Psoas muscle (tissue), 8 donors: ENCODE data around the gene SLC41A3. TPM values are rescaled to one million over a fixed set of nuclear protein-coding genes. Genes with fewer than 3 reads are reported as not detected.
A peak's percentile ranks its signal among the peaks of the same experiment; 100 is the strongest.

Experiments used
- ATAC-seq, 4 donors: fragments of 200-7000 bp; cut with Tn5 transposase; one replicate each; pipeline ENCODE4 v1.9.1; 2020; ENCODE audit warnings: moderate library complexity in 3 of 4, mild to moderate bottlenecking in 2 of 4
- DNase-seq, 2 donors: peaks; one replicate each; pipeline ENCODE4 v3.0.0-alpha.2; 2020
- H3K27ac ChIP-seq: fragments of 200-600 bp; one replicate; pipeline ENCODE4 v1.8.0; 2022
- H3K27me3 ChIP-seq, 3 donors: fragments of 200-600 bp in 1 of 3; one replicate each; pipeline versions ENCODE4 v1.6.1 to v1.8.0; 2013 to 2022; ENCODE audit warnings: low read length in 2 of 3, mild to moderate bottlenecking in 2 of 3, moderate library complexity in 1 of 3; ENCODE audit not compliant: insufficient read depth in 3 of 3
- H3K36me3 ChIP-seq, 2 donors: fragments of 200-600 bp in 1 of 2; one replicate each; pipeline versions ENCODE4 v1.6.1 to v1.8.0; 2013 to 2022; ENCODE audit warnings: low read depth in 1 of 2, mild to moderate bottlenecking in 1 of 2, moderate library complexity in 1 of 2; ENCODE audit not compliant: insufficient read depth in 1 of 2
- H3K4me1 ChIP-seq: fragments of 200-600 bp; one replicate; pipeline ENCODE4 v1.8.0; 2022
- H3K4me3 ChIP-seq: fragments of 200-600 bp; one replicate; pipeline ENCODE4 v1.8.0; 2022; ENCODE audit warnings: mild to moderate bottlenecking
- H3K9me3 ChIP-seq: fragments of 200-600 bp; one replicate; pipeline ENCODE4 v1.8.0; 2022
- WGBS, 3 donors: extraction: QIAGEN DNeasy Blood & Tissue Kit; methylation state at CpG; one replicate each; pipeline versions ENCODE4 v1.1.6 to v1.1.7; 2013; 5-methylcytosine and 5-hydroxymethylcytosine counted together
- intact Hi-C, 2 donors: fragments of 100-400 bp; cut with DNase I; formaldehyde crosslinking; loops; one replicate each; pipeline versions ENCODE4 v1.11.0 to v1.14.2; 2022
- polyA plus RNA-seq, 3 donors: library from polyadenylated mRNA; stranded (reverse); fragments of 200-250 nt; gene quantifications; one replicate each; pipeline ENCODE4 v1.2.3, GENCODE V29; 2013
- total RNA-seq, 4 donors: library from RNA; stranded (reverse); fragmentation: NEBNext Ultra II Directional in 2 of 4; extraction: Animal tissue kit (Norgen Biotek cat#: 25700) in 2 of 4; gene quantifications; one replicate each; pipeline versions ENCODE4 v1.2.1 to v1.2.4, GENCODE V29; 2021 to 2023
- TF ChIP-seq, protein P1 (sequence below): fragments of 200-600 bp; IDR thresholded peaks from one replicate; pipeline ENCODE4 v1.8.0; 2022; ENCODE audit warnings: antibody characterized with exemption
- donor health status: healthy with polysubstance abuse.
- donor health status: DM: no; HTN: no; CAD: no; lungs with moderate emphysema.
- donor health status: Bipolar disorder and iron deficiency.
- donor health status: healthy.
- donor health status: DM: yes; HTN: yes; CAD: no.
- donor health status: DM: no; HTN: no; CAD: no.
- donor health status: DM: no; HTN: no; CAD: no.
- donor health status: DM: yes; HTN: yes; CAD: no.

Gene SLC41A3
- total and polyA plus RNA-seq, 7 donors = 28.7 to 58.9 (median 37.5) TPM

- peaks cover 58% of the 10 kb centered on the region for H3K4me1 ChIP-seq
- no peaks in the 10 kb centered on the region for H3K9me3 ChIP-seq
- peak overlapping the region; percentile 43 for H3K27ac ChIP-seq
- intact Hi-C loops = no loop called here
- no peaks in the 10 kb centered on the region for H3K27me3 ChIP-seq
- TF ChIP-seq, protein P1, sequence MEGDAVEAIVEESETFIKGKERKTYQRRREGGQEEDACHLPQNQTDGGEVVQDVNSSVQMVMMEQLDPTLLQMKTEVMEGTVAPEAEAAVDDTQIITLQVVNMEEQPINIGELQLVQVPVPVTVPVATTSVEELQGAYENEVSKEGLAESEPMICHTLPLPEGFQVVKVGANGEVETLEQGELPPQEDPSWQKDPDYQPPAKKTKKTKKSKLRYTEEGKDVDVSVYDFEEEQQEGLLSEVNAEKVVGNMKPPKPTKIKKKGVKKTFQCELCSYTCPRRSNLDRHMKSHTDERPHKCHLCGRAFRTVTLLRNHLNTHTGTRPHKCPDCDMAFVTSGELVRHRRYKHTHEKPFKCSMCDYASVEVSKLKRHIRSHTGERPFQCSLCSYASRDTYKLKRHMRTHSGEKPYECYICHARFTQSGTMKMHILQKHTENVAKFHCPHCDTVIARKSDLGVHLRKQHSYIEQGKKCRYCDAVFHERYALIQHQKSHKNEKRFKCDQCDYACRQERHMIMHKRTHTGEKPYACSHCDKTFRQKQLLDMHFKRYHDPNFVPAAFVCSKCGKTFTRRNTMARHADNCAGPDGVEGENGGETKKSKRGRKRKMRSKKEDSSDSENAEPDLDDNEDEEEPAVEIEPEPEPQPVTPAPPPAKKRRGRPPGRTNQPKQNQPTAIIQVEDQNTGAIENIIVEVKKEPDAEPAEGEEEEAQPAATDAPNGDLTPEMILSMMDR = no peak
- no peak overlapping the region for H3K4me3 ChIP-seq
- DNase-seq = no peak
- 52 to 59% (median 54%) methylated on average over 7 of the region's 7 CpGs for WGBS, 3 donors
- peak in 1 of 4 donors; percentile 66 for ATAC-seq
- no peaks in the 10 kb centered on the region for H3K36me3 ChIP-seq
Observed at GRCh38 chr3:126060613-126061145, 23.2 kb downstream of the SLC41A3 start.

DNA sequence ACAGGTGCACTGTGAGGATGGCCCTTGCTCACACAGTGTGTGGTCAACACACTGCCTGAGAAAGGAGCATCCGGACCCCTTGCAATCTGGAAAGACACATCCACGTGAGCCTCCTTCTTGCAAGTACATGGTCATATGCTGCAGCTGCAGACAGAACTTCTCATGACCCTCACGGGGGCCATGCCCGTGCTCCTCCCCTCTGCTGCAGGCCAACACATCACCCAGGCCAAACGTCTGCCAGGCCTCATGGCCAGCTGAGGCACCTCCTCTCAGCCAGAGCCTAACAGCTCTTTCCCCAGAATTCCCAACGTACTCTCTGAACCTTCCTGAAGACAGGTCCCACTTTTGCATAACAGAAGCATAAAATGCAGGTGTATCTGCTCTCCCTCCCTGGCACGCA is 25.3 kb downstream of the SLC41A3 start:
- H3K9me3 ChIP-seq = no peaks in the 10 kb centered on the region
- WGBS, 3 donors = 48 to 65% (median 64%) methylated on average over 7 of the region's 7 CpGs
- peaks cover 62% of the 10 kb centered on the region for H3K4me1 ChIP-seq
- ATAC-seq (no peak), DNase-seq (no peak)
- H3K36me3 ChIP-seq = no peaks in the 10 kb centered on the region
- intact Hi-C loops = no loop called here
- peak overlapping the region; percentile 19 for H3K27ac ChIP-seq
- no peak overlapping the region for H3K4me3 ChIP-seq
- no peaks in the 10 kb centered on the region for H3K27me3 ChIP-seq
- TF ChIP-seq, protein P1 = no peak

GRCh38 chr3:126057936-126058335 is 26.0 kb downstream of the SLC41A3 start:
- no peaks in the 10 kb centered on the region for H3K9me3 ChIP-seq
- H3K36me3 ChIP-seq = no peaks in the 10 kb centered on the region
- H3K27ac ChIP-seq = no peak overlapping the region
- intact Hi-C loops = no loop called here
- DNase-seq = no peak
- peak in 1 of 4 donors; percentile 38 for ATAC-seq
- TF ChIP-seq, protein P1 = no peak
- 89 to 96% (median 89%) methylated on average over 13 of the region's 13 CpGs for WGBS, 3 donors
- no peak overlapping the region for H3K4me3 ChIP-seq
- H3K4me1 ChIP-seq = peaks cover 62% of the 10 kb centered on the region
- no peaks in the 10 kb centered on the region for H3K27me3 ChIP-seq

DNA sequence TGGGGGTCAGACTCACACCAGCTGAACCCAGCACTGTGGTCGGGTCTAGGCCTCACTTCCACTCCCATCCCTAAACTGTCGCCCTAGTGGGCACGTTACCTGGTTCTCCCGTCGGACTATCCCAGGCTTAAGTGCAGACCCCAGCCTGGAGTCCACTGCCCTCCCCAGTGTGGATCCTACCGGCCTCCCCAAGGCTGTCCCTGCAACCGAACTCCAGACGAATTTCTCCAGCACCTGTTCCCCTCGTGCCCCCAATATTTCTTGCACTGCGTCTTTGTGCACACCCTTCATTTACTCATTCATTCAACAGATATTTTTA is 26.5 kb downstream of the SLC41A3 start:
- Histone ChIP-seq H3K4me3 (no peak overlapping the region), H3K9me3 (no peaks in the 10 kb centered on the region), H3K27me3 (no peaks in the 10 kb centered on the region), H3K27ac (peak overlapping the region; percentile 60), H3K36me3 (no peaks in the 10 kb centered on the region), H3K4me1 (peaks cover 62% of the 10 kb centered on the region)
- ATAC-seq = no peak
- DNase-seq = no peak
- TF ChIP-seq, protein P1 = no peak
- WGBS, 3 donors = 69 to 82% (median 72%) methylated on average over 10 of the region's 10 CpGs
- intact Hi-C loops = no loop called here
